Aorta (tissue), 5 donors: ENCODE measurements around the gene SPECC1L. TPM values are rescaled to one million over a fixed set of nuclear protein-coding genes. Genes with fewer than 3 reads are reported as not detected.

Experiments
- ATAC-seq: fragments of 200-7000 bp; cut with Tn5 transposase; one replicate; pipeline ENCODE4 v1.9.1; 2022; ENCODE audit warnings: moderate library complexity; ENCODE audit not compliant: low FRiP score
- DNase-seq, 2 donors: peaks; one replicate each; pipeline ENCODE4 v3.0.0-alpha.2; 2020
- H3K27ac ChIP-seq, 2 donors: one replicate each; pipeline ENCODE4 v1.5.1; 2013; ENCODE audit warnings: low read length in 2 of 2, mild to moderate bottlenecking in 2 of 2, moderate library complexity in 2 of 2, control low read depth in 1 of 2, inconsistent platforms in 1 of 2, low read depth in 1 of 2
- H3K27me3 ChIP-seq, 2 donors: one replicate each; pipeline ENCODE4 v1.6.1; 2013; ENCODE audit warnings: control low read depth in 1 of 2, low read length in 1 of 2, mild to moderate bottlenecking in 1 of 2, moderate library complexity in 1 of 2; ENCODE audit not compliant: insufficient read depth in 2 of 2, control insufficient read depth in 1 of 2
- H3K36me3 ChIP-seq, 2 donors: one replicate each; pipeline ENCODE4 v1.6.1; 2013; ENCODE audit warnings: control low read depth in 1 of 2, low read length in 1 of 2, mild to moderate bottlenecking in 1 of 2; ENCODE audit not compliant: insufficient read depth in 2 of 2, control insufficient read depth in 1 of 2
- H3K4me1 ChIP-seq, 2 donors: one replicate each; pipeline ENCODE4 v1.6.1; 2013; ENCODE audit warnings: low read length in 2 of 2, control low read depth in 1 of 2, mild to moderate bottlenecking in 1 of 2, moderate library complexity in 1 of 2; ENCODE audit not compliant: insufficient read depth in 2 of 2, control insufficient read depth in 1 of 2
- H3K4me3 ChIP-seq, 2 donors: one replicate each; pipeline ENCODE4 v1.5.1; 2013; ENCODE audit warnings: low read length in 2 of 2, control low read depth in 1 of 2, mild to moderate bottlenecking in 1 of 2
- H3K9me3 ChIP-seq: one replicate; pipeline ENCODE4 v1.6.1; 2013; ENCODE audit warnings: mild to moderate bottlenecking, low read length; ENCODE audit not compliant: control insufficient read depth
- WGBS, 2 donors: extraction: QIAGEN DNeasy Blood & Tissue Kit; methylation state at CpG; one replicate each; pipeline ENCODE4 v1.1.7; 2013; 5-methylcytosine and 5-hydroxymethylcytosine counted together
- intact Hi-C, 2 donors: fragments of 100-400 bp; cut with DNase I; formaldehyde crosslinking; loops; one replicate each; pipeline versions ENCODE4 v1.14.2 to v1.15.0; 2022
- polyA plus RNA-seq, 2 donors: library from polyadenylated mRNA; stranded (reverse); fragments of 200-250 nt; gene quantifications; one replicate each; pipeline ENCODE4 v1.2.3, GENCODE V29; 2013
- total RNA-seq, 2 donors: library from RNA; stranded (reverse); fragmentation: NEBNext Ultra II Directional; extraction: Animal tissue kit (Norgen Biotek cat#: 25700); gene quantifications; one replicate each; pipeline ENCODE4 v1.2.1, GENCODE V29; 2021
- donor health status: healthy with polysubstance abuse.
- donor health status: Bipolar disorder and iron deficiency.
- donor health status: DM: no; HTN: no; CAD: no.
- donor health status: DM: no; HTN: no; CAD: no.
- donor health status: DM: yes; HTN: yes; CAD: no.

Gene SPECC1L
- total and polyA plus RNA-seq, 4 donors = 15.0 to 92.0 (median 47.7) TPM

DNA sequence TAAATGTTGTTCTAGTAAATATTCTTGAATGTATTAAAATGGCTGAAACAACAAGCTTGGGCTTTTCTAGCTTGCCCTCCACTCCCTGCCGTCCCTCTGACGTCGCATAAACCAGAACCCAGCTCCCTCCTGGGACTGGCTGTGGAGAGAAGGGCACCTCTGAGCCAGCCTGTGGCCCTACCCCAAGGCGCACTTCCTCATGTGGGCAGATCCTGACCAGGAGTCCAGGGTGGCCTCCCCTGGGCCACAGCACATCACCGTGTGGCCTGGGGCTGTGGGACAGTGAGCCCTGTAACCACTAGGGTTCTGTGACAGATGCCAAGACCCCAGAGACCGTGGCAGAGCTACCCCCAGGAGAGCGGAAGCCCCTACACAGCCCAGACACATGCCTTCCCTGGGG, 146.6 kb downstream of the SPECC1L start:
- Histone ChIP-seq H3K9me3 (no peaks in the 10 kb centered on the region), H3K27ac (no peak overlapping the region), H3K27me3 (no peaks in the 10 kb centered on the region), H3K36me3 (peaks cover 2 to 3% of the 10 kb centered on the region in 2 donors), H3K4me1 (no peaks in the 10 kb centered on the region), H3K4me3 (no peak overlapping the region)
- DNase-seq (no peak), ATAC-seq (no peak)
- intact Hi-C loops = no loop called here
- WGBS, 2 donors = 83 to 86% methylated on average over 7 of the region's 7 CpGs

DNA sequence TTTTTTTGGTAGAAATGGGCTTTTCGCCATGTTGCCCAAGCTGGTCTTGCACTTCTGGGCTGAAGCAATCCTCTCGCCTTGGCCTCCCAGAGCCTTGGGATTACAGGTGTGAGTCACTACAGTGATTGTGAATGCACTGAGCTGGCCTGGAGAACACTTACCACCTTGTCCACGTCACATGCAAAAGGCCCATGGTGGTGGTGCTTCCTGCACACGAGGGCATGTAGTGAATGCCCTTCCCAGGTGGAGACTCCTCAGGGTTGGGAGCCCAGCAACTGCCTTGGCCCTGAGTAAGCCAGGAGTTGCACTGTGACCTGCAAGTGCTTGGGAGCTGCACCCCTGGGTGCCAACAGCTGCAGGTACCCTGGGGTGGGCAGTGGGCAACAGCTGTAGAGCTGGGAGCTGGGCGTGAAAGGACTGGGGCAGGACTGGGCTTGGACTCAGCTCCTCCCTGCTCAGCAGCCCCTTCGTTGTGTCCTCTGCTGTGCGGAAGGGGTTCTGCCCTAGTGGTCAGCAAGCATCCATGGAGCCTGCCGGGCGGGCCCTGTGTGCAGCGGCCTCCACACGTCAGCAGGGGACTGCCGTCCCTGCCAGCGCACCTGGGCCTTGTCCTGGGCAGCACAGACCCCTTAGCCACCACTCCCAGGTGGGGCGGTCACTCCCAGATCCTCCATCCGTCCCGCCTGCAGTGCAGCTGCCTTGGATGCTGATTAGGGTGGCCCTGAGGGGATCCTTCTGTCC, 147.4 kb downstream of the SPECC1L start:
- Histone ChIP-seq H3K4me1 (no peaks in the 10 kb centered on the region), H3K9me3 (no peaks in the 10 kb centered on the region), H3K36me3 (peaks cover 2 to 3% of the 10 kb centered on the region in 2 donors), H3K27ac (no peak overlapping the region), H3K4me3 (no peak overlapping the region), H3K27me3 (no peaks in the 10 kb centered on the region)
- intact Hi-C loops = no loop called here
- no peak for ATAC-seq
- 80 to 85% methylated on average over 16 of the region's 16 CpGs for WGBS, 2 donors
- peak in 1 of 2 donors; percentile 76 for DNase-seq

DNA sequence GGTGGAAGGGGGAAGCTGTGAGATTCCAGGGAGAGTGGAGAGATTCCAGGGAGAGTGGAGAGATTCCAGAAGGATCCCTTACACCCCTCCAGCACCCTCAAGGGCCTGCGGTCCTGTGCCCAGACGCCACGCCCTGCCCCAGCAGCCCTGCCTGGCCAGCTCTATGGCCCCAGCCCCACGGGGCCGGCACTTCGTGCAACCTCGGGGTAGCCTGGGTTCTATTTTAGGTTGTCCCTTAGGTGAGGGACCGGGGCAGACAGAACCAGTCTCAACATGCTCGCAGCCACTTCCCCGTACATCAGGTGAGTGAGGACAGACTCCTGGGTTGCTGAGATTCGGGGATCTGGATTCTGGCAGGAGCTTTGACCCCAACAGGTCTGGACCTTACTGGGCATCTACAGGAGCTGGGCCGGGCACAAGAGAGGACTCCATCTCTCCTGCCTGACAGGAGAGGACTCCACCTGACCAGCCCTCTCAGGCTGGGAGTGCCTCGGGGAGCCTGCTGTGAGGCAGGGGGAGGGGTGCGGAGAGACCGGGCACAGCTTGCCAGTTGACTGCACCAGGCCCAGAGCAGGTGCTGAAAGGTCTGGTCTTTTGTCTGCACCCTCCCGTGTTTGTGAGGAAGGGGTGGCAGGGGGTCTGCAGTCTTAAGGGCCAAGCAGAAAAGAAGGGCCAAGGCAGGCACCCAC, 148.3 kb downstream of the SPECC1L start:
- Histone ChIP-seq H3K4me1 (no peaks in the 10 kb centered on the region), H3K27ac (no peak overlapping the region), H3K27me3 (no peaks in the 10 kb centered on the region), H3K4me3 (no peak overlapping the region), H3K9me3 (no peaks in the 10 kb centered on the region), H3K36me3 (peaks cover 2 to 3% of the 10 kb centered on the region in 2 donors)
- ATAC-seq (no peak), DNase-seq (no peak)
- intact Hi-C loops = no loop called here
- 59% methylated on average over 16 of the region's 16 CpGs for WGBS, 2 donors

DNA sequence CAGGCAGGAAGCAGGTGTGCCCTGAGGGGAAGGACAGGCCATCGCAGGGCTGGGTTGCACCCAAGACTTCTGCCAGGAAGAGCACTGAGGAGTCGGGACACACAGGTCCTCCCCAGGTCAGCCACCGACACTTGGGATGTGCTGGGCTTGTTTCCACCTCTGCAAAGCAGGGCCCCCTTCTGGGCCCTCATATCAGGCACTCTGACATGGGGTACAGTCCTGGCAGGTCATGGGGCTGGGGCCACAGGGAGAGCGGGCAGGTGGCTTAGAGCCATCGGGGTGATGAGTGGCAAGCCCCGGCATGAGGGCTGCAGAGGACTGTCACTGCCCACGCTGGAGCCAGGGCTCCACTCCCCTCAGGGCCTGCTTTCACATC, 148.8 kb downstream of the SPECC1L start:
- no peak for ATAC-seq
- 73 to 83% methylated on average over 7 of the region's 7 CpGs for WGBS, 2 donors
- intact Hi-C loops = no loop called here
- H3K4me3 ChIP-seq = no peak overlapping the region
- no peaks in the 10 kb centered on the region for H3K9me3 ChIP-seq
- no peaks in the 10 kb centered on the region for H3K27me3 ChIP-seq
- no peaks in the 10 kb centered on the region for H3K4me1 ChIP-seq
- peaks cover 2 to 3% of the 10 kb centered on the region in 2 donors for H3K36me3 ChIP-seq
- no peak overlapping the region for H3K27ac ChIP-seq
- DNase-seq = peak in 1 of 2 donors; percentile 74

DNA sequence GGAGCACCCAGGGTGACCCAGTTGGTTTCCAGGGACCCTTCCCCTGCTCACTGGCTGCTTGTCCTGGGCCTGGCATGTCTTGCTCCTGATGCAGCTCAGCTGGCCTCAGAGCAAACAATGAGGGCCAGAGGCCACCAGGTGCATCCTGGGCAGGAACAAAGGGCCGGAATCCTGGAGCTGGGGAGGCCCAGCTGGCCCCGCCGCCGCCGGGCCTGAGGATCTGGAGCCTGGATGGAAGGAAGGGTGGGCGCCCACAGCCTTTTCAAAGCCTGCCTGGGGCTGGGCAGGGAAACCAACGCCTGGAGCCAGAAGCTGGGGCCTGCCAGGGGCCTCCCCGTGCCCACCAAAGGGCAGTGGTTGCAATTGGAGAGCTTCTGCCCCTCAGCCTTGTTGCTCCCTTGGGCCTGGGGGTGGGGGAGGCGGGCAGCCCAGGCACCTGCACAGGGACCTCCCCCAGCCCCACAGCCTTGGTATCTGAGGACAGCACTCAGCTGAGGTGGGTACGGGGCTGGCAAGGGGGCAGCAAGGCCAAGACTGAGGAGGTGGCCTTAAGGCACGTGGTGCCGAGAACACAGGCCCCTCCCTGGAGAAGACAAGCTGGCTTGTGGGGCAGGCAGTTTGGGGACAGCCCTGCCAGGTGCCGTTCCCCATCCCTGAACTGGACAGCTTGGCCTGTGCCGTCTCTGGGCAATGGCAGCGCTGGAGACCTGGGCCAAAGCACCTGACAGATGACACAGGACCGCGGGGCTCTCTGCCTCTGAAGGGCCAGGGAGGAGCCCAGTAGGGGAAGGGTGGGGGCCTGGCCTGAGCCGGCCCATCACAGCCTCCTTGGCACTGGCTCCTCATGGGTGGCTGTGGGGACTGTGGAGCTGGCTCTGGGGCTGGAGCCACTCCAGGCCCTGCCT, 149.7 kb downstream of the SPECC1L start:
- WGBS, 2 donors = 36 to 40% methylated on average over 18 of the region's 18 CpGs
- ATAC-seq (peak; percentile 3), DNase-seq (peak in 1 of 2 donors; percentile 77)
- Histone ChIP-seq H3K36me3 (peaks cover 0 to 2% of the 10 kb centered on the region in 2 donors), H3K9me3 (no peaks in the 10 kb centered on the region), H3K27ac (no peak overlapping the region), H3K4me3 (no peak overlapping the region), H3K4me1 (no peaks in the 10 kb centered on the region), H3K27me3 (no peaks in the 10 kb centered on the region)
- intact Hi-C loops = loop anchor here (5.0 kb wide), 2 partner anchors 82 to 102 kb away; no protein-coding TSS in a partner anchor

DNA sequence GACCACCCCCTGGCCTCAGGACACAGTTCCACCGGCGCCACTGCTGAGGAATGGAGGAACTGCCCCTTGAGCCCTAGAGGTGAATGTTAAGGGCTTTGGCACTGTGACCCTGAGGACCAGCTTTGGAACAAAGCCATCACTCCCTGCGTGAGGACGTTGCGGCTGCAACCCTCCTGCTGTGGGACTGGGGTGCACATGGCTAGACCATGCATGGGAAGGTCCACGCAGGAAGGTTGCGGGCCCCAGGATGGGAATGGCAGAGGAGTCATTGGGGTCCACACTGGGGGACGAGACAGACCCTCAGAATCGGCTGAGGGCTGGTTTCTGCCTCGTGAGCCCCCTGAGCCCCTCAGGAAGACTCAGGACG, 150.3 kb downstream of the SPECC1L start:
- H3K27me3 ChIP-seq = no peaks in the 10 kb centered on the region
- no peak for ATAC-seq
- H3K36me3 ChIP-seq = peaks cover 0 to 2% of the 10 kb centered on the region in 2 donors
- no peak overlapping the region for H3K4me3 ChIP-seq
- H3K9me3 ChIP-seq = no peaks in the 10 kb centered on the region
- peak in 1 of 2 donors; percentile 33 for DNase-seq
- H3K4me1 ChIP-seq = no peaks in the 10 kb centered on the region
- 57 to 63% methylated on average over 11 of the region's 11 CpGs for WGBS, 2 donors
- H3K27ac ChIP-seq = no peak overlapping the region
- intact Hi-C loops = loop anchor here (5.0 kb wide), 2 partner anchors 81 to 101 kb away; no protein-coding TSS in a partner anchor

DNA sequence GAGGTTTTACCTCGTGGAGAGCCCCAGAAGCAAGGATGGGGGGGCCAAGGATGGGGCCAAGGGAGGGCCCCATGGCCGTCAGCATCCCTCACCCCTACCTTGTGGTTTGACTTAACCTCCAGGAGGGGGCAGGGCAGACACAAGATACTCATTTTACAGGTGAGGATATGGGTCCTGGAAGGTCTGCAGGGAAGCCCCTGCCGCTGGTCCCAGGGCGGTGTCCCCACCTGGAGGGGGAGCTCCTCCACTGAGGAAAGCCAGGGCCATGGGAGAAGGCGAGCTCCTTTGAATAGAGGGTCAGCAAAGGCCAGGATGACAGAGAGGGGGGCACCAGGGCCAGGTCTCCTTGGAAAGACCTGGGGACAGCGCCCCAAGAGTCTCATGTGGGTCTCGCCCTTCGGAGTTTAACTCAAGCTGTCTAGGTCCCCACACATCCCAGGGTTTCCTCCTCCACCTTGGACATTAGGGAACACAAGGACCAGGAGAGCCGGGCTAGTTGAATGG, 150.8 kb downstream of the SPECC1L start:
- Histone ChIP-seq H3K27me3 (no peaks in the 10 kb centered on the region), H3K4me3 (no peak overlapping the region), H3K9me3 (no peaks in the 10 kb centered on the region), H3K27ac (no peak overlapping the region), H3K36me3 (no peaks in the 10 kb centered on the region), H3K4me1 (no peaks in the 10 kb centered on the region)
- intact Hi-C loops = loop anchor here (5.0 kb wide), 2 partner anchors 81 to 101 kb away; no protein-coding TSS in a partner anchor
- WGBS, 2 donors = 47 to 58% methylated on average over 9 of the region's 9 CpGs
- DNase-seq = no peak
- ATAC-seq = no peak

DNA sequence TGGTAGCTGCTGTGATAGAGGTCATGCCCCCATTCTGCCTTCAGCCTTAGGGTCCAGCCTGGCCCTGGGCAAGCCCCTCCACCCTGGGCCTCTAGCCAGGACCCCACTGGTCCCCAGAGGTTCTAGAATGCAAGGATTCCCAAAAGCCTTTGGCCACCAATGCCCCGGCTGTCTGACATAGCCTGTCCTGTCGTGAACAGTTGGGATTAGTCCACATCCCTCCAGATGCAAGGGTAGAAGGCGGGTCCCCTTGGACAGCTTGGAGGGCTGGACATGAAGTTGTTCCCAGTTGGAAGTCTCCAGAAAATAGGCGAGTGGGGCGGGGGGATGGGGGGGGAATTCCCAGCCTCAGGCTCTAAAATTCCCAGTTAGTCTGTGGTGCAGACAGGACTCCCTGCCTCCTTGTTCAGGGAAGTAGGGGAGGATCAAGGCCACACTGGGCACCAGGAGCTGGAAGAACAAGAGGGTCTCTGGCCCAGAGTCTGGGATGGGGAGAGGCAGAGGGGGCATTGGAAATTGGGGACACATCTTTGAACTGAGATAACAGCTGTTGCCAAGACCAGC, 151.6 kb downstream of the SPECC1L start:
- intact Hi-C loops = loop anchor here (5.0 kb wide), 2 partner anchors 80 to 100 kb away; no protein-coding TSS in a partner anchor
- no peak for ATAC-seq
- no peaks in the 10 kb centered on the region for H3K4me1 ChIP-seq
- no peak for DNase-seq
- H3K27me3 ChIP-seq = no peaks in the 10 kb centered on the region
- no peak overlapping the region for H3K4me3 ChIP-seq
- WGBS, 2 donors = 66 to 70% methylated on average over 5 of the region's 5 CpGs
- H3K36me3 ChIP-seq = no peaks in the 10 kb centered on the region
- H3K27ac ChIP-seq = no peak overlapping the region
- H3K9me3 ChIP-seq = no peaks in the 10 kb centered on the region
